Ishikawa (cell line): ENCODE data around the gene ALOX5.

Experiments
- CEBPB ChIP-seq: IDR thresholded peaks from 2 replicates; pipeline ENCODE4 v1.6.1; 2012
- CREB1 ChIP-seq: IDR thresholded peaks from 2 replicates; pipeline ENCODE4 v1.6.1; 2012; ENCODE audit warnings: low read depth
- EGR1 ChIP-seq: IDR thresholded peaks from 2 replicates; pipeline ENCODE4 v1.6.1; 2012
- EP300 ChIP-seq: IDR thresholded peaks from 2 replicates; pipeline ENCODE4 v1.6.1; 2012; ENCODE audit warnings: borderline replicate concordance
- FOXM1 ChIP-seq: IDR thresholded peaks from 2 replicates; pipeline ENCODE4 v1.6.1; 2012; ENCODE audit warnings: low read depth, borderline replicate concordance
- MAX ChIP-seq: IDR thresholded peaks from 2 replicates; pipeline ENCODE4 v1.6.1; 2012
- NFIC ChIP-seq: IDR thresholded peaks from 2 replicates; pipeline ENCODE4 v1.6.1; 2012
- RAD21 ChIP-seq: IDR thresholded peaks from 2 replicates; pipeline ENCODE4 v1.6.1; 2012; ENCODE audit warnings: low read depth
- REST ChIP-seq: IDR thresholded peaks from 2 replicates; pipeline ENCODE4 v1.6.1; 2012; ENCODE audit warnings: low read depth, mild to moderate bottlenecking
- TAF1 ChIP-seq: IDR thresholded peaks from 2 replicates; pipeline ENCODE4 v1.6.1; 2012; ENCODE audit warnings: low read depth, mild to moderate bottlenecking
- TCF12 ChIP-seq: IDR thresholded peaks from 2 replicates; pipeline ENCODE4 v1.6.1; 2012; ENCODE audit warnings: low read depth
- TEAD4 ChIP-seq: IDR thresholded peaks from 2 replicates; pipeline ENCODE4 v1.6.1; 2012
- USF1 ChIP-seq: IDR thresholded peaks from 2 replicates; pipeline ENCODE4 v1.6.1; 2012
- YY1 ChIP-seq: IDR thresholded peaks from 2 replicates; pipeline ENCODE4 v1.6.1; 2012; ENCODE audit warnings: low read depth
- ZBTB7A ChIP-seq: IDR thresholded peaks from 2 replicates; pipeline ENCODE4 v1.6.1; 2012; ENCODE audit warnings: low read depth

The ALOX5 gene

GRCh38 chr10:45471531-45472310 lies 97.7 kb downstream of the ALOX5 start:
- TF ChIP-seq TAF1 (no peak), TCF12 (no peak), ZBTB7A (no peak), RAD21 (no peak), USF1 (no peak), EP300 (no peak), MAX (no peak), CREB1 (no peak), REST (no peak), NFIC (no peak), YY1 (no peak), CEBPB (no peak), EGR1 (no peak), FOXM1 (no peak)

DNA sequence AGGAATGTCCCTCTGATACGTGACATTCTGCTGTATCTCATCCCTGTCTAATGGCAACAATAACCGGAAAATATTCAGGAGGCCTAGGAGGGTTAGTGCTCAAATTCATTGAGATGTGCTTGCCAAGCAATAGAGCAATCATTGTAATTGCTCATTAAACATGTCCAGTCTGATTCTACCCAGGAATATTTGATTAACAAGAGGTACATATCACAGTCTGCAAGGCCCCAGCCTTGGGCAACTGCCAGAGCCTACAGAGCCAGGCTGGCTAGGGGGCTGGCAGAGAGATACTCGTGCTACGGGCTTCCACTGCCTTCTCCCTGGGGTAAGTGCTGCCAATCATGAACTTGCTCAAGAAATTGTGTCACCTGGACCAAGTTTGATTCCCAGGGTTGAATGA lies 99.1 kb downstream of the ALOX5 start:
- TF ChIP-seq MAX (no peak), REST (no peak), NFIC (no peak), TCF12 (no peak), ZBTB7A (no peak), TAF1 (no peak), USF1 (no peak), YY1 (no peak), EP300 (no peak), FOXM1 (no peak), CEBPB (no peak)

GRCh38 chr10:45476559-45476958 lies 102.5 kb downstream of the ALOX5 start:
- no peak for TF ChIP-seq EP300
- TF ChIP-seq NFIC: no peak
- no peak for TF ChIP-seq TAF1
- TF ChIP-seq YY1: no peak
- TF ChIP-seq EGR1: no peak
- TF ChIP-seq MAX: no peak
- no peak for TF ChIP-seq CREB1
- TF ChIP-seq TEAD4: no peak

DNA sequence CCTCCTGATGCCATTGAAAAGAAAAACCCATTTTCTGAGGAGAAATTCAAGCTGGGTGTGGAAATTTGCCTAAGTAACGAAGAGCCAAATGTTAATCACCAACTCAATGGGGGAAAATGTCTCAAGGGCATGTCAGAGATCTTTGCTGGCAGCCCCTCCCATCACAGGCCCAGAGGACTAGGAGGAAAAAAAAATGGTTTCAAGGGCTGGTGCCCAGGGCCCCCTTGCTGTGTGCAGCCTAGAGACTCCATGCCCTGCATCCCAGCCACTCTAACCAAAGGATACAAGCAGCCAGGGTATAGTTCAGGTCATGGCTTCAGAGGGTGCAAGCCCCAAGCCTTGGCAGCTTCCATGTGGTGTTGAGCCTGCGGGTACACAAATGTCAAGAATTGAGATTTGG lies 106.3 kb downstream of the ALOX5 start:
- no peak for TF ChIP-seq TEAD4
- no peak for TF ChIP-seq CEBPB
- TF ChIP-seq ZBTB7A: no peak
- TF ChIP-seq RAD21: no peak

- TF ChIP-seq USF1 (no peak), TEAD4 (no peak), EGR1 (no peak), NFIC (no peak), CEBPB (no peak), YY1 (no peak), MAX (no peak), EP300 (no peak)
Observed at GRCh38 chr10:45483002-45483401, 109.0 kb downstream of the ALOX5 start.

- TF ChIP-seq USF1: no peak
- TF ChIP-seq TCF12: no peak
- no peak for TF ChIP-seq EP300
- TF ChIP-seq CEBPB: no peak
- no peak for TF ChIP-seq EGR1
- TF ChIP-seq RAD21: no peak
- TF ChIP-seq NFIC: no peak
- TF ChIP-seq FOXM1: no peak
- no peak for TF ChIP-seq TEAD4
- TF ChIP-seq CREB1: no peak
- TF ChIP-seq ZBTB7A: no peak
- no peak for TF ChIP-seq MAX
- no peak for TF ChIP-seq REST
- TF ChIP-seq YY1: no peak
- no peak for TF ChIP-seq TAF1
Observed at GRCh38 chr10:45487735-45488134, 113.7 kb downstream of the ALOX5 start.
